K562 (cell line): Measurements from ENCODE around the gene ICAM1. TPM values are rescaled to one million over a fixed set of nuclear protein-coding genes. Genes with fewer than 3 reads are reported as not detected.
A peak's percentile ranks its signal among the peaks of the same experiment; 100 is the strongest.

Source experiments
- ATAC-seq: fragments of 200-7000 bp; cut with Tn5 transposase; 3 replicates; pipeline ENCODE4 v1.9.1; 2020; ENCODE audit warnings: moderate library complexity
- BruUV-seq: library from RNA; stranded (reverse); fragments of 400-500 nt; replicated peaks from 2 replicates; lab custom pipeline; 2021; lab: Mats Ljungman, UMichigan
- CTCF ChIA-PET: fragments of 300-600 bp; formaldehyde crosslinking; extraction: SDS; loops from one replicate; lab custom pipeline; 2021; ENCODE audit warnings: low intra/inter-chr PET ratio; lab: Yijun Ruan, JAX
- POLR2A ChIA-PET: fragments of 300-600, 350-650 bp; sonication (Branson Sonifier 250); formaldehyde crosslinking; extraction: SDS; loops from one replicate; lab custom pipeline; 2021; ENCODE audit warnings: antibody characterized with exemption, inconsistent platforms; lab: Yijun Ruan, JAX
- DNase-seq, 4 experiments: peaks; one replicate each; pipeline versions ENCODE4 v3.0.0 to v3.0.0-alpha.2; 2011 to 2018; ENCODE audit warnings: low spot score in 3 of 4, mixed read lengths in 3 of 4; ENCODE audit errors: extremely low read depth in 1 of 4
- FAIRE-seq: peaks from 2 replicates; lab custom pipeline; 2011; peaks lifted over from hg19 to GRCh38; lab: Jason Lieb, UNC
- H2AFZ ChIP-seq: 2 replicates; pipeline ENCODE4 v1.6.0; 2011; ENCODE audit warnings: low read depth, low read length, control low read depth, inconsistent platforms
- H3K27ac ChIP-seq: fragments of 200-600 bp; 3 replicates; pipeline ENCODE4 v1.8.0; 2011; ENCODE audit warnings: low read depth, mild to moderate bottlenecking, control low read depth, inconsistent platforms, low read length, moderate library complexity, mixed read lengths; ENCODE audit errors: extremely low read depth
- H3K27me3 ChIP-seq, 2 experiments: fragments of 300-600 bp in 1 of 2; 2 replicates in 1 of 2; 3 replicates in 1 of 2; pipeline versions ENCODE4 v1.6.0 to v1.8.0; 2011; ENCODE audit warnings: inconsistent platforms in 2 of 2, low read length in 2 of 2, mild to moderate bottlenecking in 1 of 2, mixed read lengths in 1 of 2, moderate library complexity in 1 of 2; ENCODE audit not compliant: control insufficient read depth in 2 of 2, insufficient read depth in 2 of 2
- H3K36me3 ChIP-seq: fragments of 300-600 bp; 3 replicates; pipeline ENCODE4 v1.8.0; 2011; ENCODE audit warnings: mild to moderate bottlenecking, low read length, inconsistent platforms; ENCODE audit not compliant: control insufficient read depth, insufficient read depth
- H3K4me1 ChIP-seq, 2 experiments: fragments of 200-600 bp in 1 of 2; replicated peaks in 1 of 2; 2 replicates in 1 of 2; 3 replicates in 1 of 2; pipeline versions ENCODE4 v1.5.1 to v1.8.0; 2011; ENCODE audit warnings: inconsistent platforms in 2 of 2, low read length in 2 of 2, mild to moderate bottlenecking in 1 of 2, mixed read lengths in 1 of 2, moderate library complexity in 1 of 2; ENCODE audit not compliant: control insufficient read depth in 2 of 2, insufficient read depth in 2 of 2
- H3K4me2 ChIP-seq: 2 replicates; pipeline ENCODE4 v1.6.1; 2011; ENCODE audit warnings: low read length, control low read depth, inconsistent platforms, mixed read lengths; ENCODE audit not compliant: insufficient read depth
- H3K4me3 ChIP-seq: fragments of 200-600 bp; sonication (generic), shearing (Covaris generic); 2 replicates; pipeline ENCODE4 v1.5.1; 2016; ENCODE audit warnings: control low read depth, inconsistent platforms
- H3K79me2 ChIP-seq: fragments of 200-600 bp; 3 replicates; pipeline ENCODE4 v1.8.0; 2011; ENCODE audit warnings: low read length, inconsistent platforms; ENCODE audit not compliant: control insufficient read depth, insufficient read depth
- H3K9ac ChIP-seq, 2 experiments: 2 replicates each; pipeline versions ENCODE4 v1.6.0 to v1.6.1; 2011; ENCODE audit warnings: low read depth in 2 of 2, low read length in 2 of 2, control low read depth in 1 of 2, inconsistent platforms in 1 of 2, mild to moderate bottlenecking in 1 of 2, mixed read lengths in 1 of 2; ENCODE audit not compliant: insufficient read depth in 1 of 2
- H3K9me1 ChIP-seq: one replicate; pipeline ENCODE4 v1.6.0; 2011; ENCODE audit warnings: inconsistent platforms, mild to moderate bottlenecking, low read length, moderate library complexity; ENCODE audit not compliant: control insufficient read depth, insufficient read depth
- H3K9me3 ChIP-seq: replicated peaks from 2 replicates; pipeline ENCODE4 v1.5.1; 2011; ENCODE audit warnings: low read depth, low read length, inconsistent platforms; ENCODE audit not compliant: control insufficient read depth, insufficient read depth
- H4K20me1 ChIP-seq: replicated peaks from 2 replicates; pipeline ENCODE4 v1.6.1; 2011; ENCODE audit warnings: low read length, inconsistent platforms, mixed read lengths; ENCODE audit not compliant: control insufficient read depth, insufficient read depth
- ESRRB ChIP-seq: fragments of 250-450 bp; sonication (Bioruptor Pico); IDR thresholded peaks from 2 replicates; pipeline ENCODE4 v1.5.0; 2020; ENCODE audit warnings: mild to moderate bottlenecking, moderate library complexity, borderline replicate concordance
- ETV5 ChIP-seq: sonication (generic); formaldehyde crosslinking; IDR thresholded peaks from 2 replicates; pipeline ENCODE4 v1.4.0; 2020; ENCODE audit warnings: low read depth, mild to moderate bottlenecking, missing genetic modification reagents
- RBM22 ChIP-seq: fragments of 200-400 bp; formaldehyde crosslinking; IDR thresholded peaks from 2 replicates; pipeline ENCODE4 v1.6.1; 2018; ENCODE audit warnings: low read length, low read depth; ENCODE audit not compliant: poor library complexity, severe bottlenecking
- RBM34 ChIP-seq: fragments of 200-400 bp; formaldehyde crosslinking; IDR thresholded peaks from 2 replicates; pipeline ENCODE4 v1.6.1; 2018; ENCODE audit warnings: low read length, borderline replicate concordance; ENCODE audit not compliant: insufficient read depth
- TAF1 ChIP-seq: IDR thresholded peaks from 2 replicates; pipeline ENCODE4 v1.6.1; 2011; ENCODE audit warnings: mild to moderate bottlenecking, low read length, moderate library complexity; ENCODE audit not compliant: insufficient read depth, control insufficient read depth, severe bottlenecking; ENCODE audit errors: extremely low read depth
- ZNF384 ChIP-seq: IDR thresholded peaks from 2 replicates; pipeline ENCODE4 v1.6.1; 2012; ENCODE audit warnings: low read depth, low read length, improper control_type of control experiment
- ZNF589 ChIP-seq: fragments of 200-800 bp; sonication (Bioruptor generic); IDR thresholded peaks from 2 replicates; pipeline ENCODE4 v1.6.1; 2016; ENCODE audit warnings: low read depth, missing genetic modification characterization, missing compliant biosample characterization
- WGBS: fragments of 100-300 bp; shearing (Covaris generic); methylation state at CpG from one replicate; pipeline ENCODE4 v1.1.6; 2016; ENCODE audit warnings: low coverage, mixed read lengths; ENCODE audit not compliant: insufficient coverage; ENCODE audit errors: missing lambda C conversion rate; 5-methylcytosine and 5-hydroxymethylcytosine counted together
- in situ Hi-C: fragments of 300-500 bp; cut with MboI; formaldehyde crosslinking; loops from 4 replicates; pipeline ENCODE4 v1.15.0; 2018; ENCODE audit warnings: inconsistent platforms, mixed read lengths
- intact Hi-C: fragments of 100-400 bp; cut with micrococcal nuclease; formaldehyde crosslinking; loops from 2 replicates; pipeline ENCODE4 v1.14.2; 2022
- polyA plus RNA-seq, 8 experiments: library from polyadenylated mRNA; depleted of rRNA in 4 of 8; stranded (reverse) in 5 of 8; unstranded in 3 of 8; fragments of >200 nt; fragmentation: Nextera tagmentation in 2 of 8; fragmentation: Illumina TruSeq in 1 of 8; extraction: Ambion mirVana in 2 of 8; extraction: Trizol in 1 of 8; gene quantifications; 2 replicates each; pipeline versions ENCODE4 v1.2.1 to v1.2.3, GENCODE V29; 2011 to 2014; ENCODE audit warnings: inconsistent platforms in 1 of 8, missing spikeins in 1 of 8
- total RNA-seq, 7 experiments: library from RNA; depleted of rRNA in 6 of 7; stranded (reverse); fragments of >200 nt in 6 of 7; fragmentation: Illumina TruSeq in 2 of 7; extraction: Trizol in 2 of 7; gene quantifications; 2 replicates each; pipeline versions ENCODE4 v1.2.1 to v1.2.3, GENCODE V29; 2011 to 2021; ENCODE audit warnings: low replicate concordance in 1 of 7
- TF ChIP-seq, protein P1 (sequence below): sonication (generic); formaldehyde crosslinking; IDR thresholded peaks from 2 replicates; pipeline ENCODE4 v1.8.0; 2023; ENCODE audit warnings: mild to moderate bottlenecking, missing genetic modification reagents
- TF ChIP-seq, protein P2 (sequence below): IDR thresholded peaks from 2 replicates; pipeline ENCODE4 v1.6.1; 2016; ENCODE audit warnings: missing genetic modification characterization, missing compliant biosample characterization
- TF ChIP-seq, protein P3 (sequence below): sonication (generic); formaldehyde crosslinking; IDR thresholded peaks from 2 replicates; pipeline ENCODE4 v1.8.0; 2022; ENCODE audit warnings: mild to moderate bottlenecking, missing genetic modification reagents
- TF ChIP-seq, protein P4 (sequence below): sonication (generic); formaldehyde crosslinking; IDR thresholded peaks from 2 replicates; pipeline ENCODE4 v1.8.0; 2022; ENCODE audit warnings: mild to moderate bottlenecking, low read depth, missing genetic modification reagents

Gene ICAM1
- total and polyA plus RNA-seq, 9 of the 15 experiments (the other 6 are each of a cell fraction or from before 2014, with no cell fraction given): 2.3 to 24.4 (median 13.4) TPM

DNA sequence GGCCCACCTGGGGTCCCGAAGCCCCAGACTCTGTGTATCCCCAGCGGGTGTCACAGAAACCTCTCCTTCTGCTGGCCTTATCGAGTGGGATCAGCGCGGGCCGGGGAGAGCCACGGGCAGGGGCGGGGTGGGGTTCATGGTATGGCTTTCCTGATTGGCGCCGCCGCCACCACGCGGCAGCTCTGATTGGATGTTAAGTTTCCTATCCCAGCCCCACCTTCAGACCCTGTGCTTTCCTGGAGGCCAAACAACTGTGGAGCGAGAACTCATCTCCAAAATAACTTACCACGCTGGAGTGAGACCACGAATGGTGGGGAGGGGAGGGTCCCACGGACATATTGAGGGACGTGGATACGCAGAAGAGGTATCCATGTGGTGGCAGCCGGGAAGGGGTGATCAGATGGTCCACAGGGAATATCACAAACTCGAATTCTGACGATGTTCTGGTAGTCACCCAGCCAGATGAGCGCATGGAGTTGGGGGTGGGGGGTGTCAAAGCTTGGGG, 17.8 kb downstream of the ICAM1 start:
- CTCF ChIA-PET: interaction anchor here (1.2 to 2.5 kb wide), 2 partner anchors 20 to 101 kb away, joined by 3 to 14 read pairs; no protein-coding TSS in a partner anchor
- Histone ChIP-seq H3K4me2 (peak overlapping the region; percentile 99), H3K4me3 (peak overlapping the region; percentile 79), H3K79me2 (peaks cover 69% of the 10 kb centered on the region), H4K20me1 (no peaks in the 10 kb centered on the region), H3K9ac (peak overlapping the region; percentile 91 to 99), H3K9me3 (no peaks in the 10 kb centered on the region), H3K4me1 (peaks cover 31 to 92% of the 10 kb centered on the region in 2 experiments; a peak in 4 of 5 replicates), H2AFZ (peak overlapping the region; percentile 84), H3K27ac (peak overlapping the region; percentile 96), H3K9me1 (peaks cover 6% of the 10 kb centered on the region), H3K27me3 (no peaks in the 10 kb centered on the region), H3K36me3 (peaks cover 39% of the 10 kb centered on the region)
- peak; percentile 83 to 97 (median 92) for DNase-seq
- WGBS: 1% methylated on average over 21 of the region's 23 CpGs
- ATAC-seq: peak; percentile 56
- POLR2A ChIA-PET: interaction anchor here (0.6 to 6.2 kb wide), 16 partner anchors 9 to 198 kb away, joined by 3 to 74 read pairs (median 5); partner anchors contain the start of genes CDC37, ICAM1, RAVER1 and TYK2
- in situ Hi-C loops: no loop called here
- BruUV-seq: no TSS peak
- intact Hi-C loops: loop anchor here (1.0 to 2.0 kb wide), 3 partner anchors 18 to 92 kb away; partner anchors contain the start of genes RAVER1 and TYK2
- FAIRE-seq: peak; percentile 90
- no peak for TF ChIP-seq RBM34
- TF ChIP-seq ZNF384: 0 out of 2 replicates have a peak, but pooled peaks have one; percentile 4
- TF ChIP-seq, protein P1, sequence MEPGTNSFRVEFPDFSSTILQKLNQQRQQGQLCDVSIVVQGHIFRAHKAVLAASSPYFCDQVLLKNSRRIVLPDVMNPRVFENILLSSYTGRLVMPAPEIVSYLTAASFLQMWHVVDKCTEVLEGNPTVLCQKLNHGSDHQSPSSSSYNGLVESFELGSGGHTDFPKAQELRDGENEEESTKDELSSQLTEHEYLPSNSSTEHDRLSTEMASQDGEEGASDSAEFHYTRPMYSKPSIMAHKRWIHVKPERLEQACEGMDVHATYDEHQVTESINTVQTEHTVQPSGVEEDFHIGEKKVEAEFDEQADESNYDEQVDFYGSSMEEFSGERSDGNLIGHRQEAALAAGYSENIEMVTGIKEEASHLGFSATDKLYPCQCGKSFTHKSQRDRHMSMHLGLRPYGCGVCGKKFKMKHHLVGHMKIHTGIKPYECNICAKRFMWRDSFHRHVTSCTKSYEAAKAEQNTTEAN: no peak
- no peak for TF ChIP-seq ESRRB (CRISPR knock-in tag)
- TF ChIP-seq RBM22: no peak
- TF ChIP-seq, protein P2, sequence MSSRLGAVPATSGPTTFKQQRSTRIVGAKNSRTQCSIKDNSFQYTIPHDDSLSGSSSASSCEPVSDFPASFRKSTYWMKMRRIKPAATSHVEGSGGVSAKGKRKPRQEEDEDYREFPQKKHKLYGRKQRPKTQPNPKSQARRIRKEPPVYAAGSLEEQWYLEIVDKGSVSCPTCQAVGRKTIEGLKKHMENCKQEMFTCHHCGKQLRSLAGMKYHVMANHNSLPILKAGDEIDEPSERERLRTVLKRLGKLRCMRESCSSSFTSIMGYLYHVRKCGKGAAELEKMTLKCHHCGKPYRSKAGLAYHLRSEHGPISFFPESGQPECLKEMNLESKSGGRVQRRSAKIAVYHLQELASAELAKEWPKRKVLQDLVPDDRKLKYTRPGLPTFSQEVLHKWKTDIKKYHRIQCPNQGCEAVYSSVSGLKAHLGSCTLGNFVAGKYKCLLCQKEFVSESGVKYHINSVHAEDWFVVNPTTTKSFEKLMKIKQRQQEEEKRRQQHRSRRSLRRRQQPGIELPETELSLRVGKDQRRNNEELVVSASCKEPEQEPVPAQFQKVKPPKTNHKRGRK (tag): no peak
- 0 out of 2 replicates have a peak, but pooled peaks have one; percentile 50 for TF ChIP-seq ZNF589 (CRISPR knock-in tag)
- TF ChIP-seq TAF1: peak; percentile 62
- TF ChIP-seq ETV5 (CRISPR knock-in tag): peak; percentile 69
- TF ChIP-seq, protein P3, sequence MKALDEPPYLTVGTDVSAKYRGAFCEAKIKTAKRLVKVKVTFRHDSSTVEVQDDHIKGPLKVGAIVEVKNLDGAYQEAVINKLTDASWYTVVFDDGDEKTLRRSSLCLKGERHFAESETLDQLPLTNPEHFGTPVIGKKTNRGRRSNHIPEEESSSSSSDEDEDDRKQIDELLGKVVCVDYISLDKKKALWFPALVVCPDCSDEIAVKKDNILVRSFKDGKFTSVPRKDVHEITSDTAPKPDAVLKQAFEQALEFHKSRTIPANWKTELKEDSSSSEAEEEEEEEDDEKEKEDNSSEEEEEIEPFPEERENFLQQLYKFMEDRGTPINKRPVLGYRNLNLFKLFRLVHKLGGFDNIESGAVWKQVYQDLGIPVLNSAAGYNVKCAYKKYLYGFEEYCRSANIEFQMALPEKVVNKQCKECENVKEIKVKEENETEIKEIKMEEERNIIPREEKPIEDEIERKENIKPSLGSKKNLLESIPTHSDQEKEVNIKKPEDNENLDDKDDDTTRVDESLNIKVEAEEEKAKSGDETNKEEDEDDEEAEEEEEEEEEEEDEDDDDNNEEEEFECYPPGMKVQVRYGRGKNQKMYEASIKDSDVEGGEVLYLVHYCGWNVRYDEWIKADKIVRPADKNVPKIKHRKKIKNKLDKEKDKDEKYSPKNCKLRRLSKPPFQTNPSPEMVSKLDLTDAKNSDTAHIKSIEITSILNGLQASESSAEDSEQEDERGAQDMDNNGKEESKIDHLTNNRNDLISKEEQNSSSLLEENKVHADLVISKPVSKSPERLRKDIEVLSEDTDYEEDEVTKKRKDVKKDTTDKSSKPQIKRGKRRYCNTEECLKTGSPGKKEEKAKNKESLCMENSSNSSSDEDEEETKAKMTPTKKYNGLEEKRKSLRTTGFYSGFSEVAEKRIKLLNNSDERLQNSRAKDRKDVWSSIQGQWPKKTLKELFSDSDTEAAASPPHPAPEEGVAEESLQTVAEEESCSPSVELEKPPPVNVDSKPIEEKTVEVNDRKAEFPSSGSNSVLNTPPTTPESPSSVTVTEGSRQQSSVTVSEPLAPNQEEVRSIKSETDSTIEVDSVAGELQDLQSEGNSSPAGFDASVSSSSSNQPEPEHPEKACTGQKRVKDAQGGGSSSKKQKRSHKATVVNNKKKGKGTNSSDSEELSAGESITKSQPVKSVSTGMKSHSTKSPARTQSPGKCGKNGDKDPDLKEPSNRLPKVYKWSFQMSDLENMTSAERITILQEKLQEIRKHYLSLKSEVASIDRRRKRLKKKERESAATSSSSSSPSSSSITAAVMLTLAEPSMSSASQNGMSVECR (CRISPR knock-in tag): no peak
- TF ChIP-seq, protein P4, sequence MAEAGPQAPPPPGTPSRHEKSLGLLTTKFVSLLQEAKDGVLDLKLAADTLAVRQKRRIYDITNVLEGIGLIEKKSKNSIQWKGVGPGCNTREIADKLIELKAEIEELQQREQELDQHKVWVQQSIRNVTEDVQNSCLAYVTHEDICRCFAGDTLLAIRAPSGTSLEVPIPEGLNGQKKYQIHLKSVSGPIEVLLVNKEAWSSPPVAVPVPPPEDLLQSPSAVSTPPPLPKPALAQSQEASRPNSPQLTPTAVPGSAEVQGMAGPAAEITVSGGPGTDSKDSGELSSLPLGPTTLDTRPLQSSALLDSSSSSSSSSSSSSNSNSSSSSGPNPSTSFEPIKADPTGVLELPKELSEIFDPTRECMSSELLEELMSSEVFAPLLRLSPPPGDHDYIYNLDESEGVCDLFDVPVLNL (CRISPR knock-in tag): no peak
